ENCODE measurements around the gene OSBPL10. TPM values are rescaled to one million over a fixed set of nuclear protein-coding genes. Genes with fewer than 3 reads are reported as not detected.

Gene OSBPL10
- total RNA-seq, 1 experiment from 2014 or later, result 172 TPM

- peaks cover 33% of the 10 kb centered on the region for H3K36me3 Mint-ChIP-seq (ENCODE audit: insufficient read depth, unreplicated experiment)
- H3K4me1 Mint-ChIP-seq (ENCODE audit: insufficient read depth, unreplicated experiment), result peaks cover 75% of the 10 kb centered on the region
- no peak for DNase-seq (ENCODE audit: unreplicated experiment)
- no peak for TF ChIP-seq CTCF (IDR thresholded peaks at IDR 0.05; ENCODE audit: unreplicated experiment)
- H3K27ac Mint-ChIP-seq (ENCODE audit: low read depth, unreplicated experiment), result peak overlapping the region; percentile 40
- peak overlapping the region; percentile 93 for H3K4me3 Mint-ChIP-seq (ENCODE audit: unreplicated experiment)
- BruUV-seq (replicated peaks), result no TSS peak
- ChIA-PET CTCF (interaction anchor here (0.6 to 1.7 kb wide), 4 partner anchors 10 to 99 kb away, joined by 3 to 7 read pairs (median 4); no protein-coding TSS in a partner anchor), POLR2A (interaction anchor here (0.6 to 2.7 kb wide), 19 partner anchors 10 to 446 kb away, joined by 3 to 52 read pairs (median 5); partner anchors contain the start of gene STT3B)
- intact Hi-C loops (cut with micrococcal nuclease), result no loop called here
- no peaks in the 10 kb centered on the region for H3K27me3 Mint-ChIP-seq (ENCODE audit: insufficient read depth, unreplicated experiment)
- no peaks in the 10 kb centered on the region for H3K9me3 Mint-ChIP-seq (ENCODE audit: unreplicated experiment)
Measured at GRCh38 chr3:31978553-31978952, 2.5 kb downstream of the OSBPL10 start.

DNA sequence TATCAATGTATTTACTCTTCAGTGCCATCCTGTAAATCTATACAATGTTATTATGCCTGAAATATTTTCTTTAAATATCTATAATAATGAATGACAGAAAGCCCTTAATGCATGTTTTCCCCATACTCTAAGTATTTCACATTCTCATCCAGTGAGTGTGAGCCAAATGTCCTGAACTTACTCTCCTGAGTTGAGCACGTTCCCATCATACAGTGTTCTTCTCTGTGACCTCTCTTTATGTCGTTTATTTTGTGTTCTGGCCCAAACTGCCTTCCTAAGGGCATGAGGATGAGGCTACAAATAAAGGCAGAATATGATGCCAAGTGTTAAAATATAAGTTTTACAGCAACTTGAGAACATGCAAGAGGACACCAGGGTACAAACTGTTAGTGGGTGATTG lies 3.3 kb downstream of the OSBPL10 start:
- BruUV-seq (replicated peaks), result no TSS peak
- no peak for TF ChIP-seq CTCF (IDR thresholded peaks at IDR 0.05; ENCODE audit: unreplicated experiment)
- peaks cover 27% of the 10 kb centered on the region for H3K36me3 Mint-ChIP-seq (ENCODE audit: insufficient read depth, unreplicated experiment)
- H3K4me3 Mint-ChIP-seq (ENCODE audit: unreplicated experiment), result peak overlapping the region; percentile 93
- no peak for DNase-seq (ENCODE audit: unreplicated experiment)
- H3K27me3 Mint-ChIP-seq (ENCODE audit: insufficient read depth, unreplicated experiment), result no peaks in the 10 kb centered on the region
- ChIA-PET POLR2A (interaction anchor here (1.2 to 2.7 kb wide), 7 partner anchors 9 to 114 kb away, joined by 3 to 52 read pairs (median 9); no protein-coding TSS in a partner anchor), CTCF (interaction anchor here (0.6 to 1.7 kb wide), 3 partner anchors 9 to 98 kb away, joined by 4 to 7 read pairs (median 4); no protein-coding TSS in a partner anchor)
- peaks cover 67% of the 10 kb centered on the region for H3K4me1 Mint-ChIP-seq (ENCODE audit: insufficient read depth, unreplicated experiment)
- intact Hi-C loops (cut with micrococcal nuclease), result no loop called here
- no peaks in the 10 kb centered on the region for H3K9me3 Mint-ChIP-seq (ENCODE audit: unreplicated experiment)
- H3K27ac Mint-ChIP-seq (ENCODE audit: low read depth, unreplicated experiment), result peak overlapping the region; percentile 40

- Mint-ChIP-seq H3K27me3 (ENCODE audit: insufficient read depth, unreplicated experiment) (no peaks in the 10 kb centered on the region), H3K9me3 (ENCODE audit: unreplicated experiment) (no peaks in the 10 kb centered on the region), H3K27ac (ENCODE audit: low read depth, unreplicated experiment) (peak overlapping the region; percentile 76), H3K4me3 (ENCODE audit: unreplicated experiment) (no peak overlapping the region), H3K36me3 (ENCODE audit: insufficient read depth, unreplicated experiment) (peaks cover 31% of the 10 kb centered on the region), H3K4me1 (ENCODE audit: insufficient read depth, unreplicated experiment) (peaks cover 59% of the 10 kb centered on the region)
- intact Hi-C loops (cut with micrococcal nuclease), result no loop called here
- BruUV-seq (replicated peaks), result no TSS peak
- DNase-seq (ENCODE audit: unreplicated experiment), result no peak
- ChIA-PET CTCF (no interaction called here), POLR2A (interaction anchor here (0.9 to 2.3 kb wide), 7 partner anchors 9 to 100 kb away, joined by 3 to 15 read pairs (median 6); no protein-coding TSS in a partner anchor)
- TF ChIP-seq CTCF (IDR thresholded peaks at IDR 0.05; ENCODE audit: unreplicated experiment), result no peak
Measured at GRCh38 chr3:31976302-31976701, 4.8 kb downstream of the OSBPL10 start.

DNA sequence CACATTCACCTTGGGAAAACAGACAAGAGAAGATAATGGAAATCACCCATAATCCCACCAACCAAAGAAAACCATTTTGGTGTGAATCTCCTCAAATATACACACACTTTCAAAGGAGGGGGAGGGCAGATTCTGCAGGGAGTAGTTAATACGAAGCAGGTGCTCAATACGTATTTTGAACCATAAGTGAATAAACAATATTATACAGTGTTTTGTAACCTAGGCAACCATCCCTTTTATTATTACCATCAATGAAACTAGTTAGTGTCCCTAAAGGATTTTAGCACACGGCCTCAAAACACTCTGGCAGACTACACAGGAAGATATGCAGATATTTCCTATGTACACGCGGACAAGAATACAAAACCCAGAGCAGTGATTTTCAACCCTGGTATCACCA lies 6.1 kb downstream of the OSBPL10 start:
- no peak for DNase-seq (ENCODE audit: unreplicated experiment)
- Mint-ChIP-seq H3K4me3 (ENCODE audit: unreplicated experiment) (no peak overlapping the region), H3K4me1 (ENCODE audit: insufficient read depth, unreplicated experiment) (peaks cover 59% of the 10 kb centered on the region), H3K36me3 (ENCODE audit: insufficient read depth, unreplicated experiment) (peaks cover 27% of the 10 kb centered on the region), H3K27ac (ENCODE audit: low read depth, unreplicated experiment) (peak overlapping the region; percentile 76), H3K9me3 (ENCODE audit: unreplicated experiment) (no peaks in the 10 kb centered on the region), H3K27me3 (ENCODE audit: insufficient read depth, unreplicated experiment) (no peaks in the 10 kb centered on the region)
- TF ChIP-seq CTCF (IDR thresholded peaks at IDR 0.05; ENCODE audit: unreplicated experiment), result no peak
- CTCF ChIA-PET, result no interaction called here
- intact Hi-C loops (cut with micrococcal nuclease), result no loop called here
- POLR2A ChIA-PET, result interaction anchor here (0.9 to 2.3 kb wide), 2 partner anchors 8 to 82 kb away, joined by 3 to 12 read pairs; no protein-coding TSS in a partner anchor
- BruUV-seq (replicated peaks), result no TSS peak

All from MCF 10A (cell line).